BJ (cell line): ENCODE measurements around the gene PARD6A. TPM values are rescaled to one million over a fixed set of nuclear protein-coding genes. Genes with fewer than 3 reads are reported as not detected.

Experiments
- CTCF ChIA-PET: fragments of 350-600 bp; formaldehyde crosslinking; extraction: SDS; loops from one replicate; lab custom pipeline; 2021; ENCODE audit warnings: antibody characterized with exemption, inconsistent platforms; lab: Yijun Ruan, JAX
- POLR2A ChIA-PET: fragments of 300-600 bp; sonication (Branson Sonifier 250); formaldehyde crosslinking; extraction: SDS; loops from one replicate; lab custom pipeline; 2021; ENCODE audit warnings: antibody characterized with exemption; lab: Charles Lee
- DNase-seq: peaks from one replicate; pipeline ENCODE4 v3.0.0-alpha.2; 2011; ENCODE audit warnings: low read depth
- H3K27me3 ChIP-seq: 2 replicates; pipeline ENCODE4 v1.6.0; 2011; ENCODE audit warnings: low read length; ENCODE audit not compliant: control insufficient read depth, insufficient read depth
- H3K36me3 ChIP-seq: 2 replicates; pipeline ENCODE4 v1.5.1; 2011; ENCODE audit warnings: low read length; ENCODE audit not compliant: control insufficient read depth, insufficient read depth
- H3K4me3 ChIP-seq: 2 replicates; pipeline ENCODE4 v1.5.1; 2011; ENCODE audit warnings: low read depth, mild to moderate bottlenecking, control low read depth, low read length
- polyA plus RNA-seq: library from polyadenylated mRNA; depleted of rRNA; stranded (reverse); fragments of >200 nt; gene quantifications from 2 replicates; pipeline ENCODE4 v1.2.3, GENCODE V29; 2011; rRNA removed
- TF ChIP-seq, protein P1 (sequence below): IDR thresholded peaks from 2 replicates; pipeline ENCODE4 v1.5.1; 2011; ENCODE audit warnings: low read depth, mild to moderate bottlenecking, control low read depth, inconsistent platforms, low read length, moderate library complexity; ENCODE audit not compliant: insufficient read depth

Gene PARD6A
- polyA plus RNA-seq, 1 experiment, result 0.88 TPM

DNA sequence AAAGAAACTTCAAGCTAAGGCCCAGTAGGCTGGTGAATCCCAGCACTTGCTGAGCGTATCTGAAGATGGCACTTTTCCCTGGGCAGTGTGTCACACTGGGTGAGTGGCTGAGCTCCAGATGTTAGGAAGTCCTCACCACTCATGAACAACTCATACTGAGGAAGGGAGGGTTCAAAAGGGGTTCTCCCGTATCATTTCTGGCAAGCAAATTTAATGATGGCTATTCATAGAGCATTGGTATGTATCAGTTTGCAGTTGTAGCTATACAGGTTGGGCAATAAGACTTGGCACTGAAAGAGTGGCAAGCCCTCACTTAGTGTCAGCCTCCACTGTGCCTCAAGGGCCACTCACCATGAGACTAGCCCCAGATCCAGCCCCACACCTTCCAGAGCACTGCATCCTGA lies 47.6 kb downstream of the PARD6A start:
- no peak overlapping the region for H3K4me3 ChIP-seq
- DNase-seq, result no peak
- TF ChIP-seq, protein P1, sequence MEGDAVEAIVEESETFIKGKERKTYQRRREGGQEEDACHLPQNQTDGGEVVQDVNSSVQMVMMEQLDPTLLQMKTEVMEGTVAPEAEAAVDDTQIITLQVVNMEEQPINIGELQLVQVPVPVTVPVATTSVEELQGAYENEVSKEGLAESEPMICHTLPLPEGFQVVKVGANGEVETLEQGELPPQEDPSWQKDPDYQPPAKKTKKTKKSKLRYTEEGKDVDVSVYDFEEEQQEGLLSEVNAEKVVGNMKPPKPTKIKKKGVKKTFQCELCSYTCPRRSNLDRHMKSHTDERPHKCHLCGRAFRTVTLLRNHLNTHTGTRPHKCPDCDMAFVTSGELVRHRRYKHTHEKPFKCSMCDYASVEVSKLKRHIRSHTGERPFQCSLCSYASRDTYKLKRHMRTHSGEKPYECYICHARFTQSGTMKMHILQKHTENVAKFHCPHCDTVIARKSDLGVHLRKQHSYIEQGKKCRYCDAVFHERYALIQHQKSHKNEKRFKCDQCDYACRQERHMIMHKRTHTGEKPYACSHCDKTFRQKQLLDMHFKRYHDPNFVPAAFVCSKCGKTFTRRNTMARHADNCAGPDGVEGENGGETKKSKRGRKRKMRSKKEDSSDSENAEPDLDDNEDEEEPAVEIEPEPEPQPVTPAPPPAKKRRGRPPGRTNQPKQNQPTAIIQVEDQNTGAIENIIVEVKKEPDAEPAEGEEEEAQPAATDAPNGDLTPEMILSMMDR, result no peak
- ChIA-PET POLR2A (no interaction called here), CTCF (interaction anchor here (0.8 kb wide), 1 partner anchor 108 kb away, joined by 3 read pairs; no protein-coding TSS in a partner anchor)
- no peaks in the 10 kb centered on the region for H3K27me3 ChIP-seq
- no peaks in the 10 kb centered on the region for H3K36me3 ChIP-seq

DNA sequence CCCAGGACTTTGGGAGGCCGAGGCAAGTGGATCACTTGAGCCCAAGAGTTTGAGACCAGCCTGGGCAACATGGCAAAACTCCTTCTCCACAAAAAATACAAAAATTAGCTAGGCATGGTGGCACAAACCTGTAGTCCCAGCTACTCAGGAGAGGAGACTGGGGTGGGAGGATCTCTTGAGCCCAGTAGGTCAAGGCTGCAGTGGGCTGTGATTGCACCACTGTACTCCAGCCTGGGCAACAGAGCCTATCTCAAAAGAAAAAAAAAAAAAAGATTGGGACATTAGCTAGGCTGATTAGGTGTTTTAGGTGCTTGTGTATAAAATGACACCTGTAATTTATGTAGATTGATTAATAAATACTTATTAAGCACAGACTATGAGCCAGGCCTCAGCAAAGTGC lies 48.3 kb downstream of the PARD6A start:
- H3K4me3 ChIP-seq, result no peak overlapping the region
- ChIA-PET CTCF (no interaction called here), POLR2A (no interaction called here)
- TF ChIP-seq, protein P1, result no peak
- no peaks in the 10 kb centered on the region for H3K27me3 ChIP-seq
- no peak for DNase-seq
- H3K36me3 ChIP-seq, result no peaks in the 10 kb centered on the region

- H3K36me3 ChIP-seq, result no peaks in the 10 kb centered on the region
- no peaks in the 10 kb centered on the region for H3K27me3 ChIP-seq
- no peak overlapping the region for H3K4me3 ChIP-seq
- TF ChIP-seq, protein P1, result no peak
- CTCF ChIA-PET, result interaction anchor here (0.7 kb wide), 1 partner anchor 190 kb away, joined by 3 read pairs; no protein-coding TSS in a partner anchor
- POLR2A ChIA-PET, result no interaction called here
- no peak for DNase-seq
Measured at GRCh38 chr16:67710607-67711006, 49.8 kb downstream of the PARD6A start.

Other genes with a start within 250 kb of the PARD6A start
- 3.5 and 7.4 TPM in 2 replicates for gene ZDHHC1, start 244.5 kb upstream of the PARD6A start, polyA plus RNA-seq
- 0.07 TPM in 1 of 2 replicates, not detected in the other for gene HSD11B2, start 229.8 kb upstream of the PARD6A start, polyA plus RNA-seq
- 111 and 155 TPM in 2 replicates for gene ATP6V0D1, start 179.8 kb upstream of the PARD6A start, polyA plus RNA-seq
- not detected in 2 replicates for gene AGRP, start 177.4 kb upstream of the PARD6A start, polyA plus RNA-seq
- 7.4 and 12.7 TPM in 2 replicates for gene RIPOR1, start 132.1 kb upstream of the PARD6A start, polyA plus RNA-seq
- gene CTCF, start 98.4 kb upstream of the PARD6A start, polyA plus RNA-seq, result 20.9 and 22.8 TPM in 2 replicates
- 0.18 and 0.23 TPM in 2 replicates for gene CARMIL2, start 15.8 kb upstream of the PARD6A start, polyA plus RNA-seq
- 14.1 and 29.5 TPM in 2 replicates for gene ACD, start 700 bp upstream of the PARD6A start, polyA plus RNA-seq
- gene ENKD1, start 5.8 kb downstream of the PARD6A start, polyA plus RNA-seq, result 7.6 and 10.9 TPM in 2 replicates
- gene C16orf86, start 5.9 kb downstream of the PARD6A start, polyA plus RNA-seq, result 0.87 and 1.5 TPM in 2 replicates
- 11.4 and 13.6 TPM in 2 replicates for gene GFOD2, start 58.4 kb downstream of the PARD6A start, polyA plus RNA-seq
- 11.5 and 17.6 TPM in 2 replicates for gene RANBP10, start 145.6 kb downstream of the PARD6A start, polyA plus RNA-seq
- gene TSNAXIP1, start 145.9 kb downstream of the PARD6A start, polyA plus RNA-seq, result 0.96 and 1.6 TPM in 2 replicates
- 20.1 and 25.8 TPM in 2 replicates for gene THAP11, start 181.4 kb downstream of the PARD6A start, polyA plus RNA-seq
- gene NUTF2, start 186.0 kb downstream of the PARD6A start, polyA plus RNA-seq, result 173 and 230 TPM in 2 replicates
- 26.2 and 42.4 TPM in 2 replicates for gene CENPT, start 186.7 kb downstream of the PARD6A start, polyA plus RNA-seq
- gene EDC4, start 212.1 kb downstream of the PARD6A start, polyA plus RNA-seq, result 19.9 and 27.4 TPM in 2 replicates
- 0.22 and 0.27 TPM in 2 replicates for gene NRN1L, start 223.9 kb downstream of the PARD6A start, polyA plus RNA-seq
- gene PSKH1, start 232.3 kb downstream of the PARD6A start, polyA plus RNA-seq, result 26.0 and 45.5 TPM in 2 replicates